C4-2B (cell line): ENCODE measurements around the gene CHKB.

ENCODE experiments used
- ZFX ChIP-seq: fragments of 450-650 bp; IDR thresholded peaks from 2 replicates; pipeline ENCODE4 v1.6.1; 2017
- TF ChIP-seq, protein P1 (sequence below): fragments of 450-650 bp; conservative IDR thresholded peaks from 2 replicates; pipeline ENCODE4 v1.5.1; 2017; ENCODE audit warnings: mild to moderate bottlenecking

DNA sequence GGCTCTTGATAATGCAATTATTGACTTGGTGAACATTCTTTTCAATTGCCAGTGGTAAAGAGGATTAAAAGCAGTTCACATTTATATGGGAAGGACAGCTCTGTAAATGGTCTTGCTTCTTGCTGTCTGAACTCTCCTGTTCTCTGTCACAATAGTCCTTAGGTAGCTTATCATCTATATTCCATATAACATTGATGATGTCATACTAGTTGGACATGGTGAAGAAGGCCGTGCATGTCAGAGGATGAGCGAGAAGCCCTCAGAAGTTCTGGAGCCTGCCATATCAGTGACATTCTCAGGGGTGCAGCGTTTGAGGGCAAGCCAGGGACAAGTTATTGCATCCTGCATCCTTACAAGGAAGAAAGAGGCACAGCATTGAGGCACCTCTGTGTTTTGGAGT is 2.6 kb upstream of the CHKB start:
- TF ChIP-seq, protein P1, sequence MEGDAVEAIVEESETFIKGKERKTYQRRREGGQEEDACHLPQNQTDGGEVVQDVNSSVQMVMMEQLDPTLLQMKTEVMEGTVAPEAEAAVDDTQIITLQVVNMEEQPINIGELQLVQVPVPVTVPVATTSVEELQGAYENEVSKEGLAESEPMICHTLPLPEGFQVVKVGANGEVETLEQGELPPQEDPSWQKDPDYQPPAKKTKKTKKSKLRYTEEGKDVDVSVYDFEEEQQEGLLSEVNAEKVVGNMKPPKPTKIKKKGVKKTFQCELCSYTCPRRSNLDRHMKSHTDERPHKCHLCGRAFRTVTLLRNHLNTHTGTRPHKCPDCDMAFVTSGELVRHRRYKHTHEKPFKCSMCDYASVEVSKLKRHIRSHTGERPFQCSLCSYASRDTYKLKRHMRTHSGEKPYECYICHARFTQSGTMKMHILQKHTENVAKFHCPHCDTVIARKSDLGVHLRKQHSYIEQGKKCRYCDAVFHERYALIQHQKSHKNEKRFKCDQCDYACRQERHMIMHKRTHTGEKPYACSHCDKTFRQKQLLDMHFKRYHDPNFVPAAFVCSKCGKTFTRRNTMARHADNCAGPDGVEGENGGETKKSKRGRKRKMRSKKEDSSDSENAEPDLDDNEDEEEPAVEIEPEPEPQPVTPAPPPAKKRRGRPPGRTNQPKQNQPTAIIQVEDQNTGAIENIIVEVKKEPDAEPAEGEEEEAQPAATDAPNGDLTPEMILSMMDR = no peak
- no peak for TF ChIP-seq ZFX
